ENCODE data around the gene AHCTF1.

DNA sequence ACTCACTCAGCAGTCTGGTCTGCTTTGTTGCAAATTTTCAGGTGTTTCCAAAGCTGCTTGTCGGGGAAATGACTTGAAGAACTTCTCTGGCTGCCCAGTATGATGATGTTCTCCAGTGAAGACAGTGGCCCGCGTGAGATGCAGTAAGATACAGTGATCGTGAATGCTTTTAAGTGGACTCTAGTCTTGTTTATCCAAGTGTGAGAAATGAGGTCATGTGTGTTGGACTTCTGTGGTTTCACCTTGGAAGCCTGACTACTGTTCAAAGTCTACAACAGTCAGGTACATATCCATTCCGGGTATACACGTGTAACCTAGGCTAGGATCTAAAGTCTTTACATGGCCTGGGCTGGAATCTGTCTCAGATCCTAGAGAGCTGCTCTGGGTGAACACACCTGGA is 47.0 kb upstream of the AHCTF1 start:
- TF ChIP-seq, protein P1, sequence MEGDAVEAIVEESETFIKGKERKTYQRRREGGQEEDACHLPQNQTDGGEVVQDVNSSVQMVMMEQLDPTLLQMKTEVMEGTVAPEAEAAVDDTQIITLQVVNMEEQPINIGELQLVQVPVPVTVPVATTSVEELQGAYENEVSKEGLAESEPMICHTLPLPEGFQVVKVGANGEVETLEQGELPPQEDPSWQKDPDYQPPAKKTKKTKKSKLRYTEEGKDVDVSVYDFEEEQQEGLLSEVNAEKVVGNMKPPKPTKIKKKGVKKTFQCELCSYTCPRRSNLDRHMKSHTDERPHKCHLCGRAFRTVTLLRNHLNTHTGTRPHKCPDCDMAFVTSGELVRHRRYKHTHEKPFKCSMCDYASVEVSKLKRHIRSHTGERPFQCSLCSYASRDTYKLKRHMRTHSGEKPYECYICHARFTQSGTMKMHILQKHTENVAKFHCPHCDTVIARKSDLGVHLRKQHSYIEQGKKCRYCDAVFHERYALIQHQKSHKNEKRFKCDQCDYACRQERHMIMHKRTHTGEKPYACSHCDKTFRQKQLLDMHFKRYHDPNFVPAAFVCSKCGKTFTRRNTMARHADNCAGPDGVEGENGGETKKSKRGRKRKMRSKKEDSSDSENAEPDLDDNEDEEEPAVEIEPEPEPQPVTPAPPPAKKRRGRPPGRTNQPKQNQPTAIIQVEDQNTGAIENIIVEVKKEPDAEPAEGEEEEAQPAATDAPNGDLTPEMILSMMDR (IDR thresholded peaks at IDR 0.05): no peak
- TF ChIP-seq POLR2AphosphoS5 (IDR thresholded peaks at IDR 0.05) (no peak), EP300 (IDR thresholded peaks at IDR 0.05) (no peak)
